HCT116 (cell line): Measurements from ENCODE around the gene CR1L. TPM values are rescaled to one million over a fixed set of nuclear protein-coding genes. Genes with fewer than 3 reads are reported as not detected.

Experiments used
- ATAC-seq: fragments of 200-7000 bp; cut with Tn5 transposase; 2 replicates; pipeline ENCODE4 v1.9.1; 2020; ENCODE audit warnings: mild to moderate bottlenecking, moderate library complexity
- BruUV-seq: library from RNA; stranded (reverse); fragments of 400-500 nt; replicated peaks from 2 replicates; lab custom pipeline; 2021; lab: Mats Ljungman, UMichigan
- CTCF ChIA-PET: fragments of 300-600 bp; sonication (Branson Sonifier 250); formaldehyde crosslinking; loops from one replicate; lab custom pipeline; 2021; ENCODE audit warnings: antibody characterized with exemption; lab: Charles Lee
- POLR2A ChIA-PET: fragments of 300-600, 350-600 bp; sonication (Branson Sonifier 250); formaldehyde crosslinking; loops from one replicate; lab custom pipeline; 2021; ENCODE audit warnings: antibody characterized with exemption; lab: Charles Lee
- RAD21 ChIA-PET, 2 experiments: fragments of 300-600 bp; sonication (Branson Sonifier 250); formaldehyde crosslinking; loops; one replicate each; lab custom pipeline; 2023; ENCODE audit warnings: low total read pairs in 2 of 2; ENCODE audit not compliant: uncharacterized antibody in 2 of 2, unreplicated experiment in 2 of 2, low non-redundant PET in 1 of 2; lab: Charles Lee
- DNase-seq: peaks from one replicate; pipeline ENCODE4 v3.0.0-alpha.2; 2010; ENCODE audit warnings: low read depth, low spot score
- H2AFZ ChIP-seq: fragments of 200-600 bp; shearing (Covaris generic), sonication (generic); 2 replicates; pipeline ENCODE4 v1.6.1; 2017; ENCODE audit warnings: low read depth, mixed run types, mixed read lengths, antibody characterized with exemption, low read length; ENCODE audit not compliant: poor library complexity, severe bottlenecking
- H3K27ac ChIP-seq: 2 replicates; pipeline ENCODE4 v1.5.1; 2012; ENCODE audit warnings: low read depth, low read length
- H3K27me3 ChIP-seq: fragments of 200-600 bp; sonication (generic); 2 replicates; pipeline ENCODE4 v1.6.1; 2016; ENCODE audit warnings: mixed run types, low read length, mixed read lengths; ENCODE audit not compliant: insufficient read depth
- H3K36me3 ChIP-seq, 2 experiments: fragments of 200-500 bp in 1 of 2; fragments of 200-600 bp in 1 of 2; sonication (Bioruptor generic) in 1 of 2; sonication (generic) in 1 of 2; 2 replicates each; pipeline versions ENCODE4 v1.5.1 to v1.6.1; 2014 to 2016; ENCODE audit warnings: low read length in 2 of 2, inconsistent platforms in 1 of 2, mixed read lengths in 1 of 2, mixed run types in 1 of 2; ENCODE audit not compliant: insufficient read depth in 2 of 2, control insufficient read depth in 1 of 2
- H3K4me1 ChIP-seq, 2 experiments: fragments of 200-600 bp in 1 of 2; sonication (generic) in 1 of 2; 2 replicates each; pipeline versions ENCODE4 v1.5.1 to v1.6.1; 2012 to 2017; ENCODE audit warnings: low read length in 2 of 2, inconsistent platforms in 1 of 2, mild to moderate bottlenecking in 1 of 2, mixed read lengths in 1 of 2, mixed run types in 1 of 2, moderate library complexity in 1 of 2; ENCODE audit not compliant: insufficient read depth in 2 of 2, control insufficient read depth in 1 of 2
- H3K4me2 ChIP-seq: fragments of 200-600 bp; sonication (generic); 2 replicates; pipeline ENCODE4 v1.6.1; 2017; ENCODE audit warnings: mixed run types, low read length, mixed read lengths
- H3K4me3 ChIP-seq, 2 experiments: fragments of 200-600 bp in 1 of 2; sonication (generic) in 1 of 2; replicated peaks in 1 of 2; 2 replicates each; pipeline ENCODE4 v1.5.1; 2011 to 2016; ENCODE audit warnings: low read length in 2 of 2, control low read depth in 1 of 2, low read depth in 1 of 2, mild to moderate bottlenecking in 1 of 2, mixed read lengths in 1 of 2, mixed run types in 1 of 2
- H3K79me2 ChIP-seq: fragments of 200-600 bp; sonication (generic); 2 replicates; pipeline ENCODE4 v1.6.1; 2017; ENCODE audit warnings: mild to moderate bottlenecking, mixed run types, low read length, moderate library complexity, mixed read lengths; ENCODE audit not compliant: insufficient read depth
- H3K9ac ChIP-seq: fragments of 200-600 bp; sonication (generic); 2 replicates; pipeline ENCODE4 v1.6.1; 2016; ENCODE audit warnings: low read length, mixed read lengths
- H3K9me2 ChIP-seq: fragments of 200-600 bp; sonication (generic), shearing (Covaris generic); 2 replicates; pipeline ENCODE4 v1.6.1; 2017; ENCODE audit warnings: mixed run types, mild to moderate bottlenecking, moderate library complexity; ENCODE audit not compliant: insufficient read depth
- H3K9me3 ChIP-seq, 2 experiments: fragments of 200-500 bp in 1 of 2; fragments of 200-600 bp in 1 of 2; sonication (Bioruptor generic) in 1 of 2; sonication (generic) in 1 of 2; 2 replicates each; pipeline ENCODE4 v1.6.1; 2014 to 2017; ENCODE audit warnings: low read length in 2 of 2, mixed read lengths in 2 of 2, inconsistent platforms in 1 of 2, low read depth in 1 of 2, mild to moderate bottlenecking in 1 of 2, mixed run types in 1 of 2, moderate library complexity in 1 of 2; ENCODE audit not compliant: control insufficient read depth in 1 of 2, insufficient read depth in 1 of 2
- H4K20me1 ChIP-seq: fragments of 200-600 bp; sonication (generic), shearing (Covaris generic); 2 replicates; pipeline ENCODE4 v1.6.1; 2017; ENCODE audit warnings: mixed run types, mild to moderate bottlenecking, moderate library complexity; ENCODE audit not compliant: insufficient read depth
- CBX3 ChIP-seq: IDR thresholded peaks from 2 replicates; pipeline ENCODE4 v1.6.1; 2012; ENCODE audit warnings: low read depth
- CEBPB ChIP-seq: IDR thresholded peaks from 2 replicates; pipeline ENCODE4 v1.6.1; 2012; ENCODE audit warnings: low read depth
- CTCF ChIP-seq, 3 experiments: fragments of 200-600 bp in 1 of 3; sonication (generic) in 1 of 3; IDR thresholded peaks in 2 of 3; conservative IDR thresholded peaks in 1 of 3; 2 replicates each; pipeline ENCODE4 v1.5.1; 2012 to 2017; ENCODE audit warnings: low read depth in 2 of 3, low read length in 2 of 3, antibody characterized with exemption in 1 of 3, borderline replicate concordance in 1 of 3, control low read depth in 1 of 3, mild to moderate bottlenecking in 1 of 3, mixed read lengths in 1 of 3, mixed run types in 1 of 3, moderate library complexity in 1 of 3; ENCODE audit not compliant: insufficient read depth in 1 of 3
- EGR1 ChIP-seq: IDR thresholded peaks from 2 replicates; pipeline ENCODE4 v1.6.1; 2012; ENCODE audit warnings: low read depth
- ELF1 ChIP-seq: IDR thresholded peaks from 2 replicates; pipeline ENCODE4 v1.6.1; 2012; ENCODE audit warnings: low read depth, borderline replicate concordance
- EZH2 ChIP-seq: fragments of 200-600 bp; sonication (generic); IDR thresholded peaks from 2 replicates; pipeline ENCODE4 v1.6.1; 2017; ENCODE audit warnings: antibody characterized with exemption, mixed run types
- EZH2phosphoT487 ChIP-seq: fragments of 200-600 bp; IDR thresholded peaks from 2 replicates; pipeline ENCODE4 v1.6.1; 2018; ENCODE audit warnings: antibody characterized with exemption, borderline replicate concordance
- FOSL1 ChIP-seq: IDR thresholded peaks from 2 replicates; pipeline ENCODE4 v1.6.1; 2012; ENCODE audit warnings: low read depth
- JUND ChIP-seq: IDR thresholded peaks from 2 replicates; pipeline ENCODE4 v1.6.1; 2012
- MAX ChIP-seq: IDR thresholded peaks from 2 replicates; pipeline ENCODE4 v1.6.1; 2012
- POLR2AphosphoS5 ChIP-seq: IDR thresholded peaks from 2 replicates; pipeline ENCODE4 v1.6.1; 2011; ENCODE audit warnings: mild to moderate bottlenecking, low read depth, low read length, moderate library complexity
- REST ChIP-seq: IDR thresholded peaks from 2 replicates; pipeline ENCODE4 v1.6.1; 2012; ENCODE audit warnings: low read depth
- SIN3A ChIP-seq: IDR thresholded peaks from 2 replicates; pipeline ENCODE4 v1.6.1; 2012; ENCODE audit warnings: low read depth
- SP1 ChIP-seq: IDR thresholded peaks from 2 replicates; pipeline ENCODE4 v1.6.1; 2012; ENCODE audit warnings: low read depth
- SRF ChIP-seq: IDR thresholded peaks from 2 replicates; pipeline ENCODE4 v1.6.1; 2012; ENCODE audit warnings: low read depth
- YY1 ChIP-seq: IDR thresholded peaks from 2 replicates; pipeline ENCODE4 v1.6.1; 2011; ENCODE audit warnings: low read length, low read depth, moderate library complexity, mild to moderate bottlenecking; ENCODE audit not compliant: insufficient replicate concordance; ENCODE audit errors: extremely low read depth
- ZBTB33 ChIP-seq: IDR thresholded peaks from 2 replicates; pipeline ENCODE4 v1.6.1; 2011; ENCODE audit warnings: mild to moderate bottlenecking, low read length, moderate library complexity; ENCODE audit not compliant: insufficient replicate concordance; ENCODE audit errors: extremely low read depth
- ZFX ChIP-seq: fragments of 450-650 bp; IDR thresholded peaks from 2 replicates; pipeline ENCODE4 v1.6.1; 2017
- ZNF274 ChIP-seq: fragments of 200-500 bp; sonication (Bioruptor generic); IDR thresholded peaks from 2 replicates; pipeline ENCODE4 v1.6.1; 2014; ENCODE audit warnings: mild to moderate bottlenecking, low read depth, low read length, inconsistent platforms
- intact Hi-C: fragments of 100-400 bp; cut with micrococcal nuclease; formaldehyde crosslinking; loops from 2 replicates; pipeline ENCODE4 v1.10.0; 2022
- total RNA-seq: library from RNA; stranded (reverse); gene quantifications from one replicate; pipeline ENCODE4 v1.2.1, GENCODE V29; 2021; ENCODE audit not compliant: unreplicated experiment
- TF ChIP-seq, protein P1 (sequence below): IDR thresholded peaks from 2 replicates; pipeline ENCODE4 v1.6.1; 2012

Gene CR1L
- total RNA-seq, 1 experiment from 2014 or later = 0.15 TPM

- RAD21 ChIA-PET = no interaction called here
- CTCF ChIA-PET = no interaction called here
- intact Hi-C loops = loop anchor here (2.0 kb wide), 1 partner anchor 43 kb away; no protein-coding TSS in a partner anchor
- no peak; the same call in none of the 2 replicates for TF ChIP-seq EGR1
- TF ChIP-seq MAX = peak; percentile 68; the same call in 1 of the 2 replicates
- no peak for TF ChIP-seq JUND
- TF ChIP-seq ZFX = peak; percentile 73
- no peak for TF ChIP-seq ZNF274
- TF ChIP-seq REST = no peak
- TF ChIP-seq FOSL1 = no peak
- TF ChIP-seq ELF1 = peak; percentile 73
- peak; percentile 91 for TF ChIP-seq POLR2AphosphoS5
- peak; percentile 80 for TF ChIP-seq SIN3A
- no peak for TF ChIP-seq YY1
- TF ChIP-seq ZBTB33 = peak; percentile 10
- no peak for TF ChIP-seq CBX3
- TF ChIP-seq SRF = no peak
- TF ChIP-seq, protein P1, sequence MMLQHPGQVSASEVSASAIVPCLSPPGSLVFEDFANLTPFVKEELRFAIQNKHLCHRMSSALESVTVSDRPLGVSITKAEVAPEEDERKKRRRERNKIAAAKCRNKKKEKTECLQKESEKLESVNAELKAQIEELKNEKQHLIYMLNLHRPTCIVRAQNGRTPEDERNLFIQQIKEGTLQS = no peak
- TF ChIP-seq SP1 = peak; percentile 85
- TF ChIP-seq CEBPB = no peak
- no peak for TF ChIP-seq EZH2
- TF ChIP-seq EZH2phosphoT487 = no peak
- no peak for TF ChIP-seq CTCF (IDR thresholded peaks at IDR 0.05 in 2 of 3, conservative IDR thresholded peaks at IDR 0.05 in 1 of 3; ENCODE audit: borderline replicate concordance in 1 of 3, insufficient read depth in 1 of 3, low read depth in 2 of 3, low read length in 2 of 3)
Measured at GRCh38 chr1:207751790-207752455, 107.0 kb downstream of the CR1L start, which contains the start of gene CD46. TSS of gene CD46 (plus strand) at chr1:207752054. CDS start at chr1:207752213, 159 bp downstream.

More at GRCh38 chr1:207751790-207752455, 107.0 kb downstream of the CR1L start, which contains the start of gene CD46:
- Histone ChIP-seq H3K4me3 (peak within 1 kb of the TSS; percentile 93 to 97), H3K27ac (peak within 1 kb of the TSS; percentile 70), H3K36me3 (no peaks in the 10 kb centered on the region), H3K9me3 (no peaks in the 10 kb centered on the region), H3K79me2 (peaks cover 51% of the 10 kb centered on the region), H4K20me1 (no peaks in the 10 kb centered on the region), H3K9me2 (no peaks in the 10 kb centered on the region), H3K4me1 (peaks cover 26 to 36% of the 10 kb centered on the region in 2 experiments), H3K27me3 (no peaks in the 10 kb centered on the region), H2AFZ (no peak within 1 kb of the TSS), H3K9ac (peak within 1 kb of the TSS; percentile 94), H3K4me2 (peak within 1 kb of the TSS; percentile 77)
- ATAC-seq = peak; percentile 96
- POLR2A ChIA-PET = interaction anchor here (1.0 kb wide), 1 partner anchor 11 kb away, joined by 3 read pairs; no protein-coding TSS in a partner anchor
- peak; percentile 87 for DNase-seq
- BruUV-seq = no TSS peak
